ENCODE data around the gene SPEF1. TPM values are rescaled to one million over a fixed set of nuclear protein-coding genes. Genes with fewer than 3 reads are reported as not detected.
"Not testable (repeated sequence)": the region's sequence is repeated elsewhere in the genome, so short reads cannot be mapped to it uniquely, and the experiment has no call there.

SPEF1 gene
- total RNA-seq, 1 donor from 2014 or later = 0.54 TPM

DNA sequence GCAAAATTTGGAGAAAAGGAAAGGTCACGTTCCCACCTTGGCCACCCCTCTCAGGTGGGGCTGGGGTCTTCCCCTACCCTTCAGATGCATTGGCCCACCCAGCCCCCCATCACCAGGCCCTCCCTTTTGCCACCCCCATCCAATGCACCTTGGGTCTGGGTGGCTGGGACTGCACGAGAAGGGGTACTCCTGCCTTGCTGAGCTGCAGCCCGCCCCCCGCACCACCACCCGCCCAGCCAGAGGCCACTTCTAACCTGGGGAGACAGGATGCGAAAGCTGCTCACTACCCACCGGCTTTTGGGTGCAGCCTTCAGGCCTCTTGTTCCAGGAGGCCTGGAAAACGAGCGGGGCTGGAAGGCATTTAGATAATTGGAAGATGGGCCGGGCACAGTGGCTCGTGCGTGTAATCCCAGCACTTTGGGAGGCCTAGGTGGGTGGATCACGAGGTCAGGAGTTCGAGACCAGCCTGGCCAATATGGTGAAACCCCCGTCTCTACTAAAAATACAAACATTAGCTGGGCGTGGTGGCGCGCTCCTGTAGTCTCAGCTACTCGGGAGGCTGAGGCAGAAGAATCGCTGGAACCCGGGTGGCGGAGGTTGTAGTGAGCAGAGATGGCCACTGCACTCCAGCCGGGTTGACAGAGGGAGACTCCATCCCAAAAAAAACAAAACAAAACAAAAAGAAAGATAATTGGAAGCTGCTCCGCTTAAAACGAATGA, 13.6 kb upstream of the SPEF1 start:
- Mint-ChIP-seq H3K4me3 (peak overlapping the region; percentile 93), H3K9me3 (no peaks in the 10 kb centered on the region), H3K27ac (ENCODE audit: unreplicated experiment) (peak overlapping the region; percentile 50), H3K4me1 (peaks cover 39% of the 10 kb centered on the region), H3K27me3 (ENCODE audit: low read depth) (peaks cover 4% of the 10 kb centered on the region), H3K36me3 (ENCODE audit: low read depth) (no peaks in the 10 kb centered on the region)
- no peak for DNase-seq (ENCODE audit: low read depth, low spot score)
- TF ChIP-seq, protein P1, sequence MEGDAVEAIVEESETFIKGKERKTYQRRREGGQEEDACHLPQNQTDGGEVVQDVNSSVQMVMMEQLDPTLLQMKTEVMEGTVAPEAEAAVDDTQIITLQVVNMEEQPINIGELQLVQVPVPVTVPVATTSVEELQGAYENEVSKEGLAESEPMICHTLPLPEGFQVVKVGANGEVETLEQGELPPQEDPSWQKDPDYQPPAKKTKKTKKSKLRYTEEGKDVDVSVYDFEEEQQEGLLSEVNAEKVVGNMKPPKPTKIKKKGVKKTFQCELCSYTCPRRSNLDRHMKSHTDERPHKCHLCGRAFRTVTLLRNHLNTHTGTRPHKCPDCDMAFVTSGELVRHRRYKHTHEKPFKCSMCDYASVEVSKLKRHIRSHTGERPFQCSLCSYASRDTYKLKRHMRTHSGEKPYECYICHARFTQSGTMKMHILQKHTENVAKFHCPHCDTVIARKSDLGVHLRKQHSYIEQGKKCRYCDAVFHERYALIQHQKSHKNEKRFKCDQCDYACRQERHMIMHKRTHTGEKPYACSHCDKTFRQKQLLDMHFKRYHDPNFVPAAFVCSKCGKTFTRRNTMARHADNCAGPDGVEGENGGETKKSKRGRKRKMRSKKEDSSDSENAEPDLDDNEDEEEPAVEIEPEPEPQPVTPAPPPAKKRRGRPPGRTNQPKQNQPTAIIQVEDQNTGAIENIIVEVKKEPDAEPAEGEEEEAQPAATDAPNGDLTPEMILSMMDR (conservative IDR thresholded peaks at IDR 0.05) = no peak

DNA sequence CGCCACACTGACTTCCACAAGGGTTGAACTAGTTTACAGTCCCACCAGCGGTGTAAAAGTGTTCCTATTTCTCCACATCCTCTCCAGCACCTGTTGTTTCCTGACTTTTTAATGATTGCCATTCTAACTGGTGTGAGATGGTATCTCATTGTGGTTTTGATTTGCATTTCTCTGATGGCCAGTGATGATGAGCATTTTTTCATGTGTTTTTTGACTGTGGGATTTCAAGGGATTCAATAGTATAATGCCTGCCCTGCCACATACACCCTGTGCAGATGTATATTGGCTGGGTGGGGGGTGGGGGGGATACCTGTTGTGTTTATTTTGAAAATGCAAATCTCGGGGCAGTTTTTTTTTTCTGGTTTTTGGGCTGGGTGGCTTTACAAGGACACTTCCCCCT, 12.9 kb upstream of the SPEF1 start:
- Mint-ChIP-seq H3K4me1 (peaks cover 32% of the 10 kb centered on the region), H3K4me3 (peak overlapping the region; percentile 49)
- H3K36me3 Mint-ChIP-seq (ENCODE audit: low read depth); H3K27ac Mint-ChIP-seq (ENCODE audit: unreplicated experiment); DNase-seq (ENCODE audit: low read depth, low spot score); H3K9me3 Mint-ChIP-seq; H3K27me3 Mint-ChIP-seq (ENCODE audit: low read depth): not testable (repeated sequence)

DNA sequence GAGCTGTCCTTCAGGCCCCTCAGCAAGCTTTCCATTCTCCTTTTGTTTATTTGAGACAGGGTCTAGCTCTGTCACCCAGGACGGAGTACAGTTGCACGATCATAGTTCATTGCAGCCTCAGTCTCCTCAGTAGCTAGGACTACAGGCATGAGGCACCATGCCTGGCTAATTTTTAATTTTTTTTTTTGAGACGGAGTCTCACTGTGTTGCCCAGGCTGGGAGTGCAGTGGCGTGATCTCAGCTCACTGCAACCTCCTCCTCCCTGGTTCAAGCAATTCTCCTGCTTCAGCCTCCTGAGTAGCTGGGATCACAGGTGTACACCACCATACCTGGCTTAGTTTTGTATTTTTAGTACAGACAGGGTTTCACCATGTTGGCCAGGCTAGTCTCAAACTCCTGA, 8.0 kb upstream of the SPEF1 start:
- not testable (repeated sequence) for DNase-seq (ENCODE audit: low read depth, low spot score); H3K9me3 Mint-ChIP-seq

DNA sequence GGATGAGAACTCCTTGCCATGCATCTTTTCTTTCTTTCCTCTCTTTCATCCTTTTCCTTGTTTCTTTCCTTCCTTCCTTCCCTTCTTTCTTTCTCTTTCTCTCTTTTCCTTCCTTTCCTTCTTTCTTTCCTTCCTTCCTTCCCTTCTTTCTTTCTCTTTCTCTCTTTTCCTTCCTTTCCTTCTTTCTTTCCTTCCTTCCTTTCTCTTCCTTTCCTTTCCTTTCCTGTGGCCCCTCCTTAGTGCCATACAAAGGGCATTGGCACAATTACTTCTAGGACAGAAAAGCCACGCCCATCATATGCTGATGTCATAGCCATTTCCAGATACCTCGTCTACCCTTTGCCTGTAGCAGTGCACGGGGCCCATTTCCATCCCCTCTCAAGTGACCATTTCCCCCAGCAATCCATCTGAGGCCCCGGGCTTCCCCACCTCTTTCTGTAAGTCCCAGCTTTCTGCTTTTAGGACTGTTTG, 7.5 kb upstream of the SPEF1 start:
- H3K9me3 Mint-ChIP-seq = no peaks in the 10 kb centered on the region
- peaks cover 22% of the 10 kb centered on the region for H3K4me1 Mint-ChIP-seq
- H3K36me3 Mint-ChIP-seq (ENCODE audit: low read depth) = no peaks in the 10 kb centered on the region
- H3K27me3 Mint-ChIP-seq (ENCODE audit: low read depth) = peaks cover 6% of the 10 kb centered on the region
- H3K27ac Mint-ChIP-seq (ENCODE audit: unreplicated experiment) = no peak overlapping the region
- TF ChIP-seq, protein P1 (conservative IDR thresholded peaks at IDR 0.05) = no peak
- DNase-seq (ENCODE audit: low read depth, low spot score) = no peak
- H3K4me3 Mint-ChIP-seq = peak overlapping the region; percentile 84

More for the DNA sequence above, 8.0 kb upstream of the SPEF1 start:
- H3K36me3 Mint-ChIP-seq (ENCODE audit: low read depth); H3K27me3 Mint-ChIP-seq (ENCODE audit: low read depth); H3K27ac Mint-ChIP-seq (ENCODE audit: unreplicated experiment): not testable (repeated sequence)
- H3K4me1 Mint-ChIP-seq = peaks cover 22% of the 10 kb centered on the region
- H3K4me3 Mint-ChIP-seq = peak overlapping the region; percentile 84

DNA sequence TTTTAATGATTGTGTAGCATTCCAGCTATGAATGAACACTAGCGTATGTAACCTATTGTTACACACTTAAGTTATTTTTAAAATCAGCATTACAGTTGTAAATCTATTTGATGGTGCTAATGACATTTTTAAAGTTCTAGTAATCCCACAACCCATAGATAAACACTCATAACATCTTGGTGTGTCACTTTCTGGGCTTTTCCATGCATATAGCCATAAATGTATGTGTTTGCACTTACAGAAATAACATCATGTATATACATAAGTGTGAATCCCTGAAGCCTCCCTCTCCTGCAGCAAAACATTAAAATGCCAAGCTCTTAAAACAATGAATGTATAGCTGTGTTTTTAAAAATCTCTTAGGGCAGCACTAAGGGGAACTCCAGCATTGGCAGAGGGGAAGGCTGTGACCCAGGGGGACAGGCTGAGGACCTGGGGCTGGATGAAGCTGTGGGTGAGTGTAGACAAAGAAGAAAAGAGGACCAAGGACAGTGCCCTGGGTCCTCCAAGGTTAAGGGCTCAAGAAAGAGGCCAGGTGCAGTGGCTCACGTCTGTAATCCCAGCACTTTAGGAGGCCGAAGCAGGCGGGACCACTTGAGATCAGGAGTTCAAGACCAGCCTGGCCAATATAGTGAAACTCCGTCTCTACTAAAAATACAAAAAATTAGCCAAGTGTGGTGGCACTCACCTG, 6.2 kb upstream of the SPEF1 start:
- H3K36me3 Mint-ChIP-seq (ENCODE audit: low read depth) = peaks cover 2% of the 10 kb centered on the region
- no peaks in the 10 kb centered on the region for H3K9me3 Mint-ChIP-seq
- peaks cover 32% of the 10 kb centered on the region for H3K4me1 Mint-ChIP-seq
- H3K27me3 Mint-ChIP-seq (ENCODE audit: low read depth) = peaks cover 6% of the 10 kb centered on the region
- no peak for DNase-seq (ENCODE audit: low read depth, low spot score)
- no peak overlapping the region for H3K27ac Mint-ChIP-seq (ENCODE audit: unreplicated experiment)
- H3K4me3 Mint-ChIP-seq = peak overlapping the region; percentile 78
- TF ChIP-seq, protein P1 (conservative IDR thresholded peaks at IDR 0.05) = no peak

DNA sequence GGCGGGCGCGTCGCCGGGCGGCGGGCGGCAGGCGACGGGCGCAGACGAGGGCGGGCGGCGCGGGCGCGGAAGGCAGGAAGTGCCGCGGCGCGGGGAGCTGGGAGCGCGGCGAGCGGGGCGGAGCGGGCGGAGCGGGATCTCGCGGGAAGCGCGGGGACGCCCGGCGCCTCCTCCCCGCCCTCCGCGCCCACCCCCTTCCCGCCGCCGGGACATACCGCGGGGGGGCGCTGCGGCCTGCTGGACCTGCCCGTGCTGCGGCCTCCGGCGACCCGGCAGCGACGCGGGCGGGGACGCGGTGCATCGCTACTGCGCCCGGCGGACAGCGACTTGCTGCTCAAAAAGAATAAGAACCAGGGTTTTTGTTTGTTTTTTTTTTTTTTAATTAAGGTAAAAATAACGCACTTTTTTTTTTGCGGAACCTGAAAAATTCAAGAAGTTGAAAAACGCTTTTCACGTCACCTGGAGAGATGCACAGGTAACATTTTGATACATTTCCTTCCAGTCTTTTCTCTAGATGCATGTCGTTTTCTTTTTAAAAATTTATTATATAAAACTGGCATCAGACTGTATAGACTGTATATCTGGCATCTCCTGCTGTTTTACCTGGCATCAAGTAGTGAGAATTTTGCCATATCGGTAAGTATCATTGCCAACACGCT, 5.5 kb upstream of the SPEF1 start, which contains the start of gene CENPB:
Gene CENPB, minus strand, starts transcription at position 76 of the 659 bp plus-strand sequence. CDS start 257 bp downstream, outside the sequence.
- Mint-ChIP-seq H3K4me3 (peak within 1 kb of the TSS; percentile 91), H3K27me3 (ENCODE audit: low read depth) (peaks cover 6% of the 10 kb centered on the region), H3K4me1 (peaks cover 33% of the 10 kb centered on the region), H3K36me3 (ENCODE audit: low read depth) (peaks cover 2% of the 10 kb centered on the region), H3K27ac (ENCODE audit: unreplicated experiment) (peak within 1 kb of the TSS; percentile 96), H3K9me3 (no peaks in the 10 kb centered on the region)
- peak; percentile 94 for DNase-seq (ENCODE audit: low read depth, low spot score)
- TF ChIP-seq, protein P1 (conservative IDR thresholded peaks at IDR 0.05) = peak; percentile 87

All from neural crest cell (in vitro differentiated cells).